ENCODE data around the gene NUDCD3.

NUDCD3 gene

GRCh38 chr7:44415510-44415909 lies 74.9 kb downstream of the NUDCD3 start:
- TF ChIP-seq CTCF (IDR thresholded peaks at IDR 0.05; ENCODE audit: extremely low read depth, insufficient read depth, missing control alignments), result no peak
- DNase-seq (ENCODE audit: low spot score), result no peak
- in situ Hi-C loops (cut with MboI; ENCODE audit: low pct_unique_long_range_greater_than_20kb, low sequenced_read_pairs, unreplicated experiment), result no loop called here

GRCh38 chr7:44415047-44415446 lies 75.4 kb downstream of the NUDCD3 start:
- TF ChIP-seq CTCF (IDR thresholded peaks at IDR 0.05; ENCODE audit: extremely low read depth, insufficient read depth, missing control alignments), result no peak
- no peak for DNase-seq (ENCODE audit: low spot score)
- in situ Hi-C loops (cut with MboI; ENCODE audit: low pct_unique_long_range_greater_than_20kb, low sequenced_read_pairs, unreplicated experiment), result no loop called here

- no peak for TF ChIP-seq CTCF (IDR thresholded peaks at IDR 0.05; ENCODE audit: extremely low read depth, insufficient read depth, missing control alignments)
- DNase-seq (ENCODE audit: low spot score), result no peak
- in situ Hi-C loops (cut with MboI; ENCODE audit: low pct_unique_long_range_greater_than_20kb, low sequenced_read_pairs, unreplicated experiment), result no loop called here
These were observed 79.2 kb downstream of the NUDCD3 start for GRCh38 chr7:44411306-44411705.

GRCh38 chr7:44408596-44408995 lies 81.9 kb downstream of the NUDCD3 start:
- no peak for TF ChIP-seq CTCF (IDR thresholded peaks at IDR 0.05; ENCODE audit: extremely low read depth, insufficient read depth, missing control alignments)
- in situ Hi-C loops (cut with MboI; ENCODE audit: low pct_unique_long_range_greater_than_20kb, low sequenced_read_pairs, unreplicated experiment), result no loop called here
- no peak for DNase-seq (ENCODE audit: low spot score)

- in situ Hi-C loops (cut with MboI; ENCODE audit: low pct_unique_long_range_greater_than_20kb, low sequenced_read_pairs, unreplicated experiment), result no loop called here
- no peak for DNase-seq (ENCODE audit: low spot score)
- TF ChIP-seq CTCF (IDR thresholded peaks at IDR 0.05; ENCODE audit: extremely low read depth, insufficient read depth, missing control alignments), result no peak
These were observed 86.7 kb downstream of the NUDCD3 start for GRCh38 chr7:44403775-44404174.

GRCh38 chr7:44403176-44403759 lies 87.2 kb downstream of the NUDCD3 start:
- no peak for DNase-seq (ENCODE audit: low spot score)
- no peak for TF ChIP-seq CTCF (IDR thresholded peaks at IDR 0.05; ENCODE audit: extremely low read depth, insufficient read depth, missing control alignments)
- in situ Hi-C loops (cut with MboI; ENCODE audit: low pct_unique_long_range_greater_than_20kb, low sequenced_read_pairs, unreplicated experiment), result no loop called here

All from GM13977 (cell line).